Fibroblast of lung (primary cell): ENCODE results near the gene KLHL25.

Experiments
- EZH2 ChIP-seq: IDR thresholded peaks from 2 replicates; pipeline ENCODE4 v1.5.1; 2012; ENCODE audit warnings: low read length, control low read depth, mild to moderate bottlenecking; ENCODE audit errors: missing control alignments
- TF ChIP-seq, protein P1 (sequence below), 2 donors: IDR thresholded peaks in 1 of 2; conservative IDR thresholded peaks in 1 of 2; 1 replicate in 1 of 2; 2 replicates in 1 of 2; pipeline ENCODE4 v1.5.1; 2011 to 2012; ENCODE audit warnings: low read length in 2 of 2, control low read depth in 1 of 2, inconsistent platforms in 1 of 2, low read depth in 1 of 2, mild to moderate bottlenecking in 1 of 2

DNA sequence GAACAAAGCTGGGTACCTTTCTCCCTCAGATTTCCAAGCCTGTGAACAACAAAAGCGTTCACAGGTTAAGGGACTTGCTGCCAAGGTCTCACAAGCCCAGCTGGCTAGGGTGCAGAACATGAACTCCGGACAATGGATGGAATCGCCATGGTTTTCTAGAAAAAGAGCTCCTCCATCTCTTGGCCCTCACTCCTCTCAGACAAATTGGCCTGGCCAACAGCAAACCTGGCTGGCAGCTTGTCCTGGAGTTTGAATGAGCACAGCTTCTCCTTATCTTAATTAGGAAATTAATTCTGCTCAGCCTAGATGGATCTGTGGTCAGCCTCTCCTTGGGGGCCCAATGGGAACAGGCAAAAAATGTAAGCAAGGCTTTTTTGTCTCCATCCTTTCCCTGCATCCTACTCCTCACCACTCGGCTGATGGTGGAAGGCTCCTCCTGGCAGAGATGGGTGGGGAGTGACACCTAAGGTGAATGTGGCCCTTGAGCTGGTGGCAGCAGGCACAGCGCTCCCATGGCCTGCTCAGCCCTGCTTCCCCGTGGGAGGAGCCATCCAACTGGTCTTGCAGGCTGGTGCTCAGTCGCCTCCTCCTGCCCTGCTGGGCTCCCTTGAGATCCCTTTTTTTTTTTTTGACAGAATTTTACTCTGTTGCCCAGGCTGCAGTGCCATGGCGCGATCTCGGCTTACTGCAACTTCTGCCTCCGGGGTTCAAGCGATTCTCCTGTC lies 5.8 kb downstream of the KLHL25 start:
- TF ChIP-seq EZH2 = no peak
- TF ChIP-seq, protein P1, sequence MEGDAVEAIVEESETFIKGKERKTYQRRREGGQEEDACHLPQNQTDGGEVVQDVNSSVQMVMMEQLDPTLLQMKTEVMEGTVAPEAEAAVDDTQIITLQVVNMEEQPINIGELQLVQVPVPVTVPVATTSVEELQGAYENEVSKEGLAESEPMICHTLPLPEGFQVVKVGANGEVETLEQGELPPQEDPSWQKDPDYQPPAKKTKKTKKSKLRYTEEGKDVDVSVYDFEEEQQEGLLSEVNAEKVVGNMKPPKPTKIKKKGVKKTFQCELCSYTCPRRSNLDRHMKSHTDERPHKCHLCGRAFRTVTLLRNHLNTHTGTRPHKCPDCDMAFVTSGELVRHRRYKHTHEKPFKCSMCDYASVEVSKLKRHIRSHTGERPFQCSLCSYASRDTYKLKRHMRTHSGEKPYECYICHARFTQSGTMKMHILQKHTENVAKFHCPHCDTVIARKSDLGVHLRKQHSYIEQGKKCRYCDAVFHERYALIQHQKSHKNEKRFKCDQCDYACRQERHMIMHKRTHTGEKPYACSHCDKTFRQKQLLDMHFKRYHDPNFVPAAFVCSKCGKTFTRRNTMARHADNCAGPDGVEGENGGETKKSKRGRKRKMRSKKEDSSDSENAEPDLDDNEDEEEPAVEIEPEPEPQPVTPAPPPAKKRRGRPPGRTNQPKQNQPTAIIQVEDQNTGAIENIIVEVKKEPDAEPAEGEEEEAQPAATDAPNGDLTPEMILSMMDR (conservative IDR thresholded peaks at IDR 0.05 in 1 of 2, IDR thresholded peaks at IDR 0.05 in 1 of 2; ENCODE audit: low read depth in 1 of 2, low read length in 2 of 2) = no peak
